HL-60/S4 treated with retinoic acid at 250 ng/mL for 4 days and 3 days (cell line): ENCODE results near the gene KASH5.
"Not testable (repeated sequence)": the region's sequence is repeated elsewhere in the genome, so short reads cannot be mapped to it uniquely, and the experiment has no call there.

ENCODE experiments used
- in situ Hi-C: fragments of 300-500 bp; cut with MboI; formaldehyde crosslinking; loops from 2 replicates; pipeline ENCODE4 v1.7.0; 2022; ENCODE audit warnings: low sequenced_read_pairs

KASH5 gene

GRCh38 chr19:49361438-49362047 is 26.5 kb upstream of the KASH5 start:
- in situ Hi-C loops = no loop called here

DNA sequence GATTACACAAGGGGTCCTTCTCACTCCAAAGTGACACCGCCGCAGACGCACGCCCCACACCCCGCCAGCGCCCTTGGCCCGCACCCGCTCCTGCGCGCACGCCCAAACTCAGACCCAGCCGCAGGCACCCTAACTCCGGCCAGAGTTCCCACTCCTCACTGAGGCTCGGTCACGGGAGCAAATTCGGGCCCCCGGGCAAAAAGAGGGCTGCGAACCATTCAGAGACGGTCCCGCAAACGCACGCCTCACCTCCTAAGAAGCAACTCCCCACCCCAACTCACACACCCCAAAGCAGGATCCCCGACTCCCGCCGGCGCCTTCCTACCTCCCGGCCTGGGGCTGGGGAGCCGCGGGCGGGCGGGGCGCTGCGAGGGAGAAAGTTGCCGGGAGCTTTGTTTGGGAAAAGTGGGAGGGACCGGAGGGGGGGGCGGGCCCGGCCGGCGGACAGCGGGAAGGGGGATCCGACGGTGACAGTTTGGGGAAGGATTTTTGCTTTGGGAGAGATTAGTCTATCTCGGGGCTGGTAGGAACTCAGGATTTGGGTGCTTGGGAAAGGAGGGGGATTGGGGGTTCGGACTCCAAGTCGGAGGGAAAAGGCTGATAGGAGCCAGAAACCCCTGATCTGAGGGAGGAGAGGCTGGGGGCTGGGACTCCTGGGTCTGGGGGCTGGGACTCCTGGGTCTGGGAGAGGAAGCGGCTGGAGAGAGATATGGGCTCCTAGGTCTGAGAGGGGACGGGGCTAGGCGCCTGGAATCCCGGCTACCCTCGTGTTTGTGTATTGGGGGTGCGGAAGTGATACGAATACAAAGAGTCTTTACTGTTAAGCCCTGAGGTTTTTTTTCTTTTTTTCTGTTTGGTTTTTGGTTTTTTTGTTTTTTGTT is 25.8 kb upstream of the KASH5 start, which contains the start of gene TEAD2:
TSS of gene TEAD2 (minus strand) at position 369 of the 881 bp plus-strand sequence. CDS start 2,341 bp downstream, outside the sequence.
- in situ Hi-C loops = no loop called here

DNA sequence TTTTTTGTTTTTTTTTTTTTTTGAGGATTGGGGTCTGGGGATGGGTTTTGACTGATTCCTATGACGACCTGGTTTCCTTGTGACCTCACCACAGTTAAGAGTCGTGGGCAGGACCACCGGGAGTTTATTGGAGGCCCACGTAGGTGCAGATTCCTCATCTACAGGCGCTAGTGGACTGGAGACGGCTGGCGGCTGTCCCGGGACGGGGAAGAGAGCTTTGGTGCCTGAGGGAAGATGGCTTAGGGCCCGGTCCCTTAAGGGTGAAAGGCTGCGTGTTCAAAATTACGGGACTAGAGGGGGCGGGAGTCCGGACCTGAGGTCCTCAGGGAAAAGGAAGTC is 25.2 kb upstream of the KASH5 start:
- in situ Hi-C loops = no loop called here

- in situ Hi-C loops = no loop called here
Measured at GRCh38 chr19:49363268-49364082, 24.6 kb upstream of the KASH5 start, which contains the start of gene DKKL1. Gene DKKL1, plus strand, starts transcription at chr19:49363877. Its CDS starts 122 bp downstream, at chr19:49363999.

DNA sequence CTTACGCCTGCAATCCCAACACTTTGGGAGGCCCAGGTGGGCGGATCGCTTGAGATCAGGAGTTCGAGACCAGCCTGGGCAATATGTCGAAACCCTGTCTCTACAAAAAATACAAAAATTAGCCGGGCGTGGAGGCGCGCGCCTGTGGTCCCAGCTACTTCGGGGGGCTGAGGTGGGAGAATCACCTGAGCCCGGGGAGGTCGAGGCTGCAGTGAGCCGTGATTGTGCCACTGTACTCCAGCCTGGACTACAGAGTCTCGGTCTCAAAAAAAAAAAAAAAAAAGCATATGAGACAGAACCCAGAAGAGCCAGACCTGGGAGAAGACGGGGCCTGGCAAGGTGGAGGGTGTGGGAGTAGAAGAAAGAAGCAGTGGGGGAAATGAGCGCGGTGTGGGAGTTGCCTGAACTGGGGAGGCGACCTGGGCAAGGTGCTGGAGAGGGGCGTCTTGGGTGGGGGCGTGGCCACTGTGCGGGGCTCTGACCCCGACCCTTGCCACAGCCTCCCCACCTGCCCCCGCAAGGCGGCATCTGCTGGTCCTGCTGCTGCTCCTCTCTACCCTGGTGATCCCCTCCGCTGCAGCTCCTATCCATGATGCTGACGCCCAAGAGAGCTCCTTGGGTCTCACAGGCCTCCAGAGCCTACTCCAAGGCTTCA is 23.8 kb upstream of the KASH5 start:
- in situ Hi-C loops = no loop called here

- in situ Hi-C loops = no loop called here
Measured at GRCh38 chr19:49366110-49366509, 21.9 kb upstream of the KASH5 start.

DNA sequence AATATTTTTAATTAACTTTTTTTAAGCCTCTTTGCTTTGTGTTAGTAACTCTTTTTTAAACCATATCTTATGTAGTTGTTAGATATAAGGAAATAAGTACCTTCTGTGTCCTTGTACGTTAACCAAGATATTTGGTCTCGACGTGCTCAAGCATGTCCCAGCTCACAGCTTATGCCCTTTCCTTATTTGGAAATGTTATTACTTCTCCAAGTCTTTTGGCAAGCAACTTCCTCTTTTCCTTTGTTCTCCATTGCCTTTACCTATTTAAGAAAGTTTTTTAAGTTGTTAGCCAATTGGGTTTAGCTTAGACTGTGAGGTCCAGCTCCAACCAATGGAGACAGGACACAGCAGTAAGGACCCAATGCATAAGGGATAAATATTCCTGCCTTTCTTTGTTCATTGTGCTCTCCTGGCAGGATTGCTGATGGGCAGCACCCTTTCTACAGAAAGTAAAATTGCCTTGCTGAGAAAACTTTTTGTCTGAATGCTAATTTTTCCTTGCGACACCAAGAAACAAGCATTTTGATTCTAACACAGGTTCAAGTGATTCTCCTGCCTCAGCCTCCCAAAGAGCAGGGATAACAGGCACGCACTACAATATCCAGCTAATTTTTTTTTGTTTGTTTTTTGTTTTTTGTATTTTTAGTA is 19.2 kb upstream of the KASH5 start:
- in situ Hi-C loops = no loop called here

DNA sequence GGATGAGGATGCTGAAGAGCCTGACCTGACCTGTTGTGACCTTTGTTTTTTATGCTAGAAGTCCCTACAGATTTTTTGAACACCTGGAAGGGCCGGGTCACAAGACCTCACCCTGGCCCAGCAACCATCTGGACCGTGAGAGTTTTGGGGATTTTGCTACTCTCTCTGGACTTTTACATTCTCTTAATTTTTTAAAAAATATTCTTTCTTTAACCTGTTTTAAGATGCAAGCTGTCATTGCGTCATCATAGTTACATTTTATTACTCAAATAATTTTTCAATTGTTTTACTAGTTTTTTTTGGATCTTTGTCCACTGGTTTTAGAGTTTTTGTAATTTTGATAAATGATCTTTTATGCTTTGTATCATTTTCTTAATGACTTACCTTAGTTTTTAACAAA is 16.9 kb upstream of the KASH5 start:
- in situ Hi-C loops = no loop called here

DNA sequence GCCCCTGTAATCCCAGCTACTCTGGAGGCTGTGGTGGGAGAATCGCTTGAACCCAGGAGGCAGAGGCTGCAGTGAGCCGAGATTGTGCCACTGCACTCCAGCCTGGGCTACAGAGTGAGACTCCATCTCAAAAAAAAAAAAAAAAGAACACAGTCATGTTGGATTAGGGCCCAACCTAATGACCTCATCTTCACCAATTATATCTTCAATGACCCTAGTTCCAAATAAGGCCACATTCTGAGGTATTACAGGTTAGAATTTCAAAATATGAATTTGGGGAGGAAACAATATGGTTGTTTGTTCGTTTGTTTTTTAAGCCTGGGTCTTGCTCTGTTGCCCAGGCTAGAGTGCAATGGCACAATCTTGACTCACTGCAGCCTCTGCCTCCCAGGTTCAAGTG is 14.9 kb upstream of the KASH5 start:
- in situ Hi-C loops = not testable (repeated sequence)

DNA sequence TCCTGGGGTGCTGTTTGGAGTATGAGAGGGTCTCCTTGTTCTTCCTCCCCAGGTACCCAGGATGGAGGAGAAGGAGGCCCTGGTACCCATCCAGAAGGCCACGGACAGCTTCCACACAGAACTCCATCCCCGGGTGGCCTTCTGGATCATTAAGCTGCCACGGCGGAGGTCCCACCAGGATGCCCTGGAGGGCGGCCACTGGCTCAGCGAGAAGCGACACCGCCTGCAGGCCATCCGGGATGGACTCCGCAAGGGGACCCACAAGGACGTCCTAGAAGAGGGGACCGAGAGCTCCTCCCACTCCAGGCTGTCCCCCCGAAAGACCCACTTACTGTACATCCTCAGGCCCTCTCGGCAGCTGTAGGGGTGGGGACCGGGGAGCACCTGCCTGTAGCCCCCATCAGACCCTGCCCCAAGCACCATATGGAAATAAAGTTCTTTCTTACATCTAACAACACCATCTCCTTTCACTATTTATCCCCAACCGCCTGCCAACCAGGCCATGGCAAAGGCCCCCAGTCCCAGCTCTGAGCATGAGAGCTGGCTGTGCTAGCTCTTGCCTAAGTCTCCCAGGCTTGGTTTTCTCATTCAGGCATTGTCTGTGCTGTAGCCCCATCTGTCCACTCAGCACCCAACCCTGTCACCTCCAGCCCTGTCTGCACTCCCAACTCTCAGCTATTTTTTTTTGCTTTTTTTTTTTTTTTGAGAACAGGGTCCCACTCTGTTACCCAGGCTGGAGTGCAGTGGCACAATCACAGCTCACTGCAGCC is 13.2 kb upstream of the KASH5 start:
- in situ Hi-C loops = no loop called here

GRCh38 chr19:49378512-49378911 is 9.5 kb upstream of the KASH5 start:
- in situ Hi-C loops = no loop called here

DNA sequence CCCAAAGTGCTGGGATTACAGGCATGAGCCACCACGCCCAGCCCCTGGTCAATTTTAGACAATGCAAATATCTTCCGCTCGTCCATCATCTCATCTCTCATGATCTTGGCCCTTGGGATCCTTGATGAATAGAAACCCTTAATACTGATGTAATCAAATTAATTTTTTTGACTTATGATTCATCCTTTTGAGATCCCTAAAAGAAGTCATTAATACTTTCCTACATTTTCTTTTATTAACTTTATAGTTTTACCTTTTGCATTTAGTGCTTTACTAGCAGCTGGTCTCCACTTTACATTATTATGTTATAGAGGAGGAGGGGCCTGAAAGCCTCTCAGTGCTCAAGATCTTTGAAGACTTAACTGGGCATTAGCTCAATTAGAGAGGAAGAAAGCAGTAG is 7.7 kb upstream of the KASH5 start:
- in situ Hi-C loops = no loop called here

GRCh38 chr19:49382639-49383038 is 5.4 kb upstream of the KASH5 start:
- in situ Hi-C loops = no loop called here

DNA sequence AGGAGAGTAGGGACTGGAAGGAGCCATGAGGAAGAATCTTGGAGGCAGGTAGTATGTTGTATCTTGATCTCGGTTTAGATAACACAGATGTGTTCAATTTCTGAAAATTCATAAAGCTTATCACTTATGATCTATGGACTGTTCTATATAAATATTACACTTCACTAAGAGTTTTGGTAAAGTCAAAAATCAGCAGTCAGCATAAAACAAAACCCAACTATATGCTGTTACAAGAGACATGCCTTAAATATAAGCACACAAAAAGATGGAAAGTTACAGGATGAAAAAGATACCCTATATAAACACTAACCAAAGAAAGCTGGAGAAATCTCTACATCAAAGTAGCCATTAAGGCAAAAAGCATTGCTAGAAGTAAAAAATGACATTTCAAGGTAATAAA is 4.5 kb upstream of the KASH5 start:
- in situ Hi-C loops = no loop called here

DNA sequence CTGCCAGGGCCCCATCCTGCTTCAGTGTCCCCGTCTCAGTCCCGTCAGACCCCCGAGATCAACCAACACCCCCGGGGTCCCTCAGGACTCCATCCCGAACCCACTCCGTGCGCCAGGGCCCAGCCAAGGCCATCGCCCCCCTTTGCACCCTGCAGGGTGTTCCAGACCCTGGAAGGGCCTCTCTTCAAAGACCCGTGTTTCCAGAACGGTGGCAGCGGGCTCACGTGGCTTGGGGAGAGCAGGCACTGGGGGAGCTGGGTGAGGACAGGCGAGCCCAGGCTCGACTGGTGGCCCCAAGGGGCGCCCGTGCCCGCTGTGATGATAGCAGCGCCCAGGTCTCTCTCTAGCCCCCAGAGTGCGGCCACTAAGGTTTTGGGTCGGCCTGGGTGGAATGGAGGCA is 1.4 kb downstream of the KASH5 start:
- in situ Hi-C loops = no loop called here

GRCh38 chr19:49390131-49390928 is 2.3 kb downstream of the KASH5 start:
- in situ Hi-C loops = loop anchor here (5.0 kb wide), 1 partner anchor 52 kb away; the partner anchor contains the start of gene SLC17A7

- in situ Hi-C loops = loop anchor here (5.0 kb wide), 1 partner anchor 51 kb away; the partner anchor contains the start of gene SLC17A7
Measured at GRCh38 chr19:49390929-49391359, 2.9 kb downstream of the KASH5 start.

GRCh38 chr19:49391581-49392399 is 3.7 kb downstream of the KASH5 start:
- in situ Hi-C loops = loop anchor here (5.0 kb wide), 1 partner anchor 51 kb away; the partner anchor contains the start of gene SLC17A7
